GM19240 (cell line): ENCODE results near the gene MEIS2.

Experiments
- DNase-seq: peaks from one replicate; pipeline ENCODE4 v3.0.0; 2011; ENCODE audit warnings: low spot score; ENCODE audit not compliant: insufficient read length

MEIS2 gene

DNA sequence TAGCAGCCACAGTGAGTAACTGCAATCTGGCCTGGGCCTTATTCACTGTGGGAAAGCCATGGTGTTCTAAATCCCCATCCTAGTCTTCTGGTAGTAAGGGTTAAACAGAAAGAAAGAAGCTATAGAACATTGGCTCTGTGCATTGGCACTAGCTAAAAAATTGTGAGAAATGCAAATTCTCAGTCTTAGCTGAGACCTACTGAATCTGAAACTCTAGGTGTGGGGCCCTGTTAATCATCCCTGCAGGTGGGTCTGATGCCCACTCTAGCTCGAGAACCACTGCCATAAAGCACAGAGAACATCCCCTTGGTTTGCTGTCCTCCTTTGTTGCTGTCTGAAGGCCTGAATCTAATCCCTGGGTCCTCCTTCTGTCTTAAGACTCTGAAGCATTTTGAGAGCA lies 59.3 kb downstream of the MEIS2 start:
- DNase-seq: no peak

DNA sequence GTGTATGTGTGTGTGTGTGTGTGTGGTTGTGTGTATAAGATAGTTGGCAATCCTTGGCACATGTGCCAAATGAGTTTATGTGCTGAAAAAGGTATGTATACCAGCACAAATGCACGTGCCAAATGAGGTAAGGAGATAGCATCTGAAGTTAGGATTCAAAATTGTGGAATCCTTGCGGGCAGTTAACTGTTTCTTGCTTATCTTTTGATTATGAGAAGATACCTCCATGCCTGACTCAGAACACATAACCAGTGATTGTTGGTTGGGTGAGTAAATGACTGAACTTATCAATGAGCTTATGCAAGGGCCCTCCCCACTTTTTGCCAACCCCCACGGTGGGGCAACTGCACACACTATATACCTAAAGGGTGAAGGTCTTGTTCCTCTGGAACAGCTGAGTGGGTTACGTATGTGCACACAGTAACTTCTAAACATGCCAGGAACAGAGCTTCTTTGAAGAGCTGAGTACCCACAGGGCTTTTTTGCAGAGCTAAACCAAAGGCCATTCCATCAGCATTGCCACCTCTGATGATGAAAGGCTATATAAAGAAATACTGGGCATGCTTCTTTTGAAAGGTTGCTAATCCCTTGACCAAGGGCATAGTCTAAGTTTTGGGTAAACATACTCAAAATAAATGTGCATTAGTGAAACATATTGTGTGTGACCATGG lies 60.1 kb downstream of the MEIS2 start:
- DNase-seq: no peak

DNA sequence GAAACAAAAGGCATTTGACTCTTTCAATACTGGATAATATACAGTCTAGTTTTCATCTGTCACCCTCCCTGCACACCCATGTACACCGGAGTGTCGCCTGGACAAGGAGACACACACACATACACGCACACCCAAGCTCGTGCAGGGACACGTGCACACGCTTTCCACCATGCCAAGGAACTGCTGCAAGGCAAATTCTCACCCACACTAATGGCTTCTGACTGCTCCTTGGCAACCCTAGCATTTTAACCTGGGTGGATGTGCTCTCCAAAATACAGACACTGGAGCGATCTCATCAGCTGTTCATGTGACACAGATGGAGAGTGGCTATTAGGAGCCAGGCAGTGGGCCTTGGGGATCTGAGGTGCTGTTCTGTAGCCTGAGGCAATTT lies 61.6 kb downstream of the MEIS2 start:
- DNase-seq: no peak

DNA sequence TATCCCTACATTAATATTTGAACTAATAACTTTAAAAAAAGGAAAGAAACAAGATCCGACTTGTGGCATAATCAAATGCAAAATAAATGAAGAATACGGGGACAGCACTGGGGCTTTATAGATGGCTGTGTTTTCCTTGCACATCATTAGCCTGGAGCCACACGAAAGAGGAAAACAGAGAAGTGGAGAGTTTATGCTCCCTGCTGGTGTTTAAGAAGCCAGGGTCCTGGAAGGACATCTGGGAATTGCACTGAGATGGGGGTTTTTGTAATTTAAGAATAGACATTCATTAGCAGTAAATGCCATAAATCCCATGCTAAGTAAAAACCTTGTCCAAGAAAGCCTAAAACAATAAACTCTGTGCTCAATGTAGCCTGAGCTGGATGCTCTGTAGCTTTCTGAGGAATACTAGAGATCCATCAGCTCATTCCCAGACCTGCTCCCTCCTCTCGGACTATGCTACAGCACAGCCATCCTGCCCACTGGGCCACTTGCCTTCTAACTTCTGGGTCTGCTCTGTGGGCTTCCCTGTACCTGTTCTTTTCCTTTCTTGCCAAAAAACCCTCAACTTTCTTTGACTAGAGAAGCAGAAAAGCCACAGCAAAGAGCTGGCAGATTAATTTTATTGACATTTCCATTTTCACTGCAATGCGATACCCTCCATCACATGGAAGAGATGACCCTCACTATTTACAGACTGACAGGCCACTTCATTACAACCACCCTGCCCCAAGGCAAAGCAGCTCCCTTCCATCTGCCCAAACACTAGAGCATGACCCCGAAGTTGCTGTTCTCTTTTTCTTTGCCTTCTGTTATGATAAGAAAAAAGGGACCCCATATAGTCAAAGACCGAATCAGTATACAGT lies 62.3 kb downstream of the MEIS2 start:
- DNase-seq: no peak

DNA sequence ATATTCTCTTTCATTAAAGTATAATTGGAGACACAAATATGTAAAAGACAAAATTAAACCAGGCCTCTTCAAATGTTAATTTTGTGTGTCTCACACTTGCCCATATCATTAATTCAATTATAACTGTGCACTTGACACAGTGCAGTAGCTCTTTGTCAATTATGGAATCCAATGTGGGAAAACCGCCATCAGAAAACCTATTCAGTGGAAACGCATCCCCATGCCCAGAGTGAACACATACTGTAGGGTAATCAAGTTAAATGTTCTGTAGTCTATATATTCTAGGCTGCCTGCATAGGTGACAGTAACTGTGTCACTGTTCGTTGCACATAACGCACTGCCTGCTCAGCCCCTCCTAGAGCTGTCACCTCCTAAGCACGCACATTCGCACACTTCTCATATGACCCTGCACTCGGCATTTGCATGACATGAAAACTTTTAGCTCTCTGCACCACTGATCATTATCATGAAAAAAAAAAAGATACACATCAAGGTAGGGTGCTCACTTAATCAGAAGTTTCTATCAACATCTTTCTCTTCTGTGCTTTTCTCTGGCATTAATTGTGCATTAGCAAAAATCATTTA lies 63.2 kb downstream of the MEIS2 start:
- no peak for DNase-seq

DNA sequence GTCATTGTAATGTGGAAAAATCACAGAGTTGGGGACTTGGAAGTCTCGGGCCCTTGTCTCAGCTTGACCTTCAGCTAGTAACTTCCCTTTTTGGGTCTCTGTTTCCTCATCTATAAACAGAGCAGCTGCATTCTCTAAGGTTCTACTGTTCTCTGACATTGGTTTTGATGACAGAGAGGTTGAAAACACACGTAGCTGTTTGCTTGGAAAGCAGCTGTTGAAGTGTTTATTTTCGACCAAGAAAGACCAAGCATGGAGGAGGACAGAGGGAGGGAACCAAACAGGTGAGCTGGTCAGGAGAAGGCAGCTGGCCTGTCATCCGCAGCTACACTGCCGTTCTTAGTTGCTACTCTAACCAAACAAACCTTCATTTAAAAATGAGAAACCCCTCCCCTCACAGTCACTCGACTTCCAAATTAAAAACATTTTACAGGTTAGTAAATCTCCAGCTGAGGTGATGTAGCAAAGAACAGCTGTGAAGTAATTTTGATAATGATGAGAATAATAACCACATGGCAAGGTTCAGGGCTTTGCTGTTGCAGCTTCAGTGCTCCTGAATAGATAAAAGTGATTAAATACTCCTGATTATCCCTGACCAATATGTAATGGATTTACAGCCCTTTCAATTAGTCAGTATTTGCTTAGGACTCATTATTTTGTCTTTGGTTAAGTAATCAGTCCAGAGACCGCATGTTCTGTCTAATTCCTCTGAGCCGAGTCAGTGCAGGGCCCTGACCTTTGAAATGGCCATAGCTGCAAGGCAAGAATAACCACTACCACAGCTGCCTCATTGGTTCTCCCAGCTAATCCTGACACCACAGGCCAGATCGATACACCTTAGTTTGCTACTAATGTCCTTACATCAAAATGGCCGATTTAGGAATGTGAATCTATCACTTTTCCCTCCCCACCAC lies 65.3 kb downstream of the MEIS2 start:
- no peak for DNase-seq

DNA sequence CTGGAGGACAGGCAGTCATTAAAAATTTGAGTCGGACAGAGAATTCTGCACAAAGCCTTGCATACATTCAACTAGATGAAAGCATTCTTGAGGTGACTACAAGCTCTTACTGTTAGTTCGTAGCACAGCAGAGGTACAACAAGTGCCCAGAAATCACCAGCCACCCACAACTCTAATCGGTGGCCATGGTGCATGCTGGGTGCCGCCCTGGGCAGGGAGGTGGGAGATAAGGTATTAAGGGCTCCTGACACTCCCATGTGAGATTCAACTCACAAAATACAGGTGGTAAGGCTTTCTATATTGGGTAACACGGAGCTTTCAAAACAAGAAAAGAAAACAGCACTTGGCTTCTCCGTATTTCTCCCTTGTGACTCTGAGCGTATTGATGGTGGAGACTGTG lies 66.0 kb downstream of the MEIS2 start:
- DNase-seq: no peak

DNA sequence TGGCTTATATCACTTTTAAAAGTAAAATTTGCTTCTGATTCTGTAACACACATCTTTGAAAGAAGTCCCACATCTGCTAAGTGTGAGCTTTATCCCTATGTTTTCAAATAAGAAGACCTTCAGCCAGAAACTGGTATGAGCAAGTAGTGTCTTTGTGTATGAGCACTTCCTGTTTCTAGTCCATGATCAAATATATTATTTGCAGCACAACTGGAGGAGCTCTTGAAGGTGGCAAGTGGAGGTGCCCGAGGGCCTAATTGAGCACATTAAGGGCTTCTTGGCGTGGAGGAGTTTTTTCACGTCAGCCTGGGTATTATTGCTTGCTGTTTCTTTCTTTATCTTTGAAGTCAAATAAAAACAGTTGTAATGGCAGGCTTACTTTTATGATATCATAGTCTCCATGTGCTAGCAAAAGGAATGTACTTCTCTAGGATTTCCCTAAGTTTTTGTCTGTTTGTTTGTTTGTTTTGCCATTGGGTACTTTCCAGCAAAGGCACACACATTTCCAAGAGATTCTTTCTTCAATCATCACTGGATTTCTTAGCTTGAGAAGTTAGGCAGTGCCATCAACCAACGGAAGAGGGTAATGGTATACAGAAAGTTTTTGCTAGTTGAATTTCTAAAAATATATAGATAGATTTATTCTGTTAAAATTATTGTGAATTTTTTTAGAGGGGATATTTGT lies 68.1 kb downstream of the MEIS2 start:
- no peak for DNase-seq

DNA sequence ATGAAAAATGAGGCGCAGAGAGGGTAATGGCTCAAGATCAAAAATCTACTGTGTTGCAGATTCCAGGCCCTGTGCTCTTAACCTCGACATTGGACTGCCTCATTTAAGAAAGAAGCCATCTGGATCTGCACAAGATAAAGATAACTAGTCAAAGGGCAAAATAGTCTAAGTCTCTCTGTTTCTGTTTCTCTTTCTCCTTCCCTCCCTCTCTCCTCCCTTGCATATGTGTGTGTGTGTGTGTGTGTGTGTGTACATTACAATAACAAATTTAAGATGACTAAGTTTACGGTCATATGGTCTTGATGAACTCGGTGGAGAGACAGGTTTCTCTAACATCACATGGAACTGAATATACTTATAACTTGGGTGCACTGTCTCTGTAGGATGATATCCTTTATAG lies 69.2 kb downstream of the MEIS2 start:
- no peak for DNase-seq

DNA sequence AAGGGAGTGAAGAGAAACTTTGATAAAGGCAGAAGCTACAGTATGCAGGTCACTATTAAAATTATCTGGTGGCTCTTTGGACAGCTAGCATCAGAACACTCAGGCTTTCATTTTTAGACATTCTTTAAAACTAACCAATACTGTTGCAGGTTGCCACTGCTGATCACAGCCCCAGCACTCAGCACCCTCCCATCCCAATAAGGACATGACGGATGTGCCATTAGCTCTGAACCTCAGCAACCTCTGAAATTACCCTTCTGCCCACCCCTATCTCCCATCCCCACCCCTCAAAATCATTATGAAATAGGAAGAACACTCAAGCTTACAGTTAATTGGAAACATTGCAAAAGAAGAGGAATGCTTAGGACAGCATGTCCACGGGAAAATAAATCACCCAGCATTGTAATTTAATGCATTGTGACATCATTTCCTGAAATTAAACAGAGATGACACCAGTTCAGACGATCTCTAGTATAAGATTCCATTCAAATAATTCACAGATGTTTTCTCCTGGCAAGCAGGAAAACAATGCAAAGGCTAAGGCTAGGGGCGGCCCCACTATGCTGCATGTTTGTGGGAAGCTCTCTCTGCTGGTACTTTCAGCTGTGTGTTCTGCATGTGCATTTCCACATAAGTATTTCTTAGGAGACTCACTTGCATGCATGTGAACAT lies 71.6 kb downstream of the MEIS2 start:
- DNase-seq: no peak

DNA sequence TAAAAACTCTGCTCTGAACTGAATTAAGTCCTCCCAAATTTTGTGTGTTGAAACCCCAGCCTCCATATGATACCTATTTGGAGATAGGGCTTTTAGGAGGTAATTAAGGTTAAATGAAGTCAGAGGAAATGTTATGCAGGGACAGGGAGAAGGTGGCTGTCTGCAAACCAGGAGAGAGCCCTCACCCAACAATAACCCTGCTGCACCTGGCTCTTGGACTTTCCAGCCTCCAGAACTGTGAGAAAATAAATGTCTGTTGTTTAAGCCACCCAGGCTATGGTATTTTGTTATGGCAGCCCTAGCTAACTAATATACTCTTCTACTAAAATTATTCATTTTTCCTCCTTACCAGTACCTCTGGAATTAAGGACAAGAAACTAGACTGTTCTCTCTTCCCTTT lies 79.5 kb downstream of the MEIS2 start:
- DNase-seq: no peak

DNA sequence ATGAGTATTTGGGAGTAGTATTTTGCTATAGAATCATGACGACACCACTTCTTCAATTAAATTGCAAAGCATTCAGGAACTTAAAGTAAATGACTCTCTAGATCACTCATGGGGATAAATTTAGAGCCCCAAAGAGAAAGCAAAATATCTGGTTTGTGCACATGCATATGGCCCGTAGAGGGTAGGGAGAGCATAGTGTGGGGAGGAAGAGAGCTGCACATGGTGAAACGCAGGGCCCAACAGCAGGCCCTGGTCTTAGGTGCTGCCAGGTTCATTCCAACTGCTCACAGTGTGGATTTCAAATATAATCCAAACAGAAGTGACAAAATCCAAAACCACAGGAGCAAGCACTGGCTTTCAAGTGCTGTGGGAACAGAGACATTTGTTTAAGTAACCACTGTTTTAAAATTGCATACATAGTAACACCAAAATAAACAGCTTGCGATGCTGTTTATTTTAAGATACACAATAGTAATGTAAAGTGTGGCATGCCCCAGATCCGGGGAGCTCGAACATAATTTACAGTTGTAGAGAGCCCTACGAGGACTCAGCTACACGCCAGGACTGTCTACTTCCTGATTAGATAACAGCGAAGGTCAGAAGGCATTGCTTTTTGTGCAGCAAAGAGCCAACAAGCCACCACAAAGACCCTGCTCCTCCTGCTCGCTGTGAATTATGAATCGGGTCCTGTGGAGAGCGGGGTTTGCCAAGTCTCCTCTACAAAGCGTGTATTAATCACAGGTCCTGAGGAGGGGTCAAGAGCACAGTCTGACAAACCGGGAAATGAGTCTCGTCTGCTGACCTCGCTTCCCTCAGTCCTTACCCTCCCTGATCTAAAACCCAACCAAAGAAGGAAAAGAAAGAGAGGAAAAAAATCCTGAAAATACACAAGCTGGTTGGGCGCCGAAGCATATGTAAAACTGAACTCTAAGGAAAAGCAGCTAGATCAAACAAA lies 80.6 kb downstream of the MEIS2 start:
- DNase-seq: no peak

DNA sequence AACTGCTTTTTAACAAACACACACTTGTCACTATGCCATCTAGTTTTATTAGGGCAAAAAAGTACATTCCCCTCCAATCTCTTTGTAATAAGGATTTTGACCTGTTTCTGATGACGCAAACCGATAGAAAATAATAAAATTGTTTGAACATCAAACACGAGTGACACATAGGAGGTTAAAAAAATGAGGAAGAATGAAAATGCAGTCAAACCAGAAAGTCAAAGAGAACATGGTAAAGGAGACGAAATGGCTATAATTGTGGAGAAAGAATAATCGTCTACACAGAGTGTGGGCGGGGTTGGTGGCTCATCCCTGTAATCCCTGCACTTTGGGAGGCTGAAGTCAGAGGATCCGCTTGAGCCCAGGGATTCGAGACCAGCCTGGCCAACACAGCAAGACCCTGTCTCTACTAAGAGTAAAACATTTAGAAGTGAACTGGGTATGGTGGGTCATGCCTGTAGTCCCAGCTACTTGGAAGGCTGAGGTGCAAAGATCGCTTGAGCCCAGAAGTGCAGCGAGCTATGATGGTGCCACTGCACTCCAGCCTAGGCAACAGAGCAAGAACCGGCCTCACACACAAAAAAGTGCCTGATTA lies 83.2 kb downstream of the MEIS2 start:
- DNase-seq: no peak

DNA sequence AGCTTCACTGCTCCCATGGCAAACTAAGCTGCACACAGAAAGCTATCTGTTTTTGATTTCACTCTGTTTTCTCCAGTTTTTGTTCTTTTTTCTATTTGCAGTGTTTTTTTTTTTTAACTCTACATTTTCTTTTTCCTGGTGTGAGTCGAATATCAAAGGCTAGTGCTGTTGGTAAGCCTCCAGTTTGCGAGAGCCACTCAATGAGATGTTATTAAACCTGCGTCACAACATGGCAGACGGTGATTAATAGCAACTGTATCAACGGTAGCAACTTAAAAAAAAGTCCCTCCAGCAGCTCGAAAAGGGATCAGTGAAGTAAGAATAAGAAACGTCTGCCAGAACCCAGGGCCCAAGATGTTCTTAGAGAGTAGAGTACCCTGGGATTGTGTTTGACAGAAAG lies 84.1 kb downstream of the MEIS2 start:
- no peak for DNase-seq

DNA sequence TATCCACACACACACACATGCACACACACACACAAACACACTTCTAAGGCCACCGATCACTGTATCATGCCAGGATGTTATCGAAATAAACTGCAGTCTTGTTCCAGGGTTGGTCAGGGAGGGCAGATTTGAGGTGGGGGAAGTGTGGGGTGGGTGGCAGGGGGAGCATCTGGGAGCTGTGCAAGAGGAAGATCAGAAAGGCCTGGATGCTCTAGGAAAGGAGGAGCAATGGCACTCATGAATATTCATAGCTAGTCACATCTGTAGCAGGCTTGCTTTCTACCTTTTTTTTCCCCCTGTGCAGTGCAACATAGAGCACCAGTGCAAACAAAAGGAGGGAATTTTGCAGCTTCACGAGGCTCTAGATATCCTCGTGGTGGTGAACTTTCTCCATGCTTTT lies 84.9 kb downstream of the MEIS2 start:
- DNase-seq: no peak

DNA sequence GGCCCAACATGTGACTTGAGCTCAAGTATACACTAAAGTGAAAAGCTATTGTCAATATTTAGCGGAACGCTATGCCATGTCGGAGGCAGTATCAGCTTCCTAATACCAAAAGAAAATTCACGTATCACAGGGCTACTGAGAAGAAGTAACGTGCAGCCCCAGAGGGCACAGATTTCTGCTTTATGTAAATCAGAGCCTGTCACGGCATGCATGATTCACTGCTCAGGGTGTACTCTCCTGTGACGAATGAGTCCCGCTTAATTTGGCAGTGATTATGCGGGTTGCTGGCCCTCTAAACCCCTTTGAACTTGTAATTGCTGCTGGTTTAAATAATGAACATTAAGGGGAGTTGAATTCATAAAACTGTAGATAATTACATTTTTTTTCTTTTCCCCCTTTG lies 85.3 kb downstream of the MEIS2 start:
- DNase-seq: no peak

DNA sequence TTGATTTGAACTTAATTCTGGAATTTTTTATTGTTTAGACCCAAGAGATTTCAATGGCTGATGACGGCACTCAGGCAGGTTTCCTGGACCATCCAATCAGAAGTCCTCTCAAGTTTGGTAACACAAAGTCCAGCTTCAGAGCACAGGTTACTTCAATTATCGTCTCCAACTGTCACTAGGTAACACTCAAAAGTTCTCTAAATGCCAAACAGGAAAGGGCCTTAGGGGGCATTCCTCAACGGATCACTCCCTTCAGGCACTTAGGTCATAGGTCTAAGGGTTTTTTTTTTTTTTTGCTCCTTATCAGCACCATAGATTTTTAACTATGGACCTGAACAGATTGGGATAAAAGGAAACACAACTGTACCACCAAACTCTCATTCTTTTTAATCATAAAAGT lies 85.8 kb downstream of the MEIS2 start:
- DNase-seq: no peak

DNA sequence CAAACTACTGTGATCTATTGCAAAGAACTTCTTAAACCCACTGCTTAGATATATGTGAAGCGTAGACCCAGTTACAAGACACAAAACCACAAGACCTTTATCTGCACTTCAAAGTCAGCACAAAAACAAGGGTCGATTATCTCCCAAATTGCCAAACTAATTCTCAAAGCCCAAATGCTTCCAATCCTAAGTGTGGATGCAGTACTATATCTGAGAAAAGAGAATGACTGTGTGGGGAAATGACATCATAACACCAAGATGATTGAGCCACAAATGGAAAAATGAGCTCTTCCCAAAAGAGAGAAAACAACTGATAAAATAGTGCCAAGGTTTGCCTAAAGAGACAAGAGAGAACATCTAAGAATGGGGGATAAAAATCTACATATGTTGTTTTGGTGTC lies 86.2 kb downstream of the MEIS2 start:
- no peak for DNase-seq

DNA sequence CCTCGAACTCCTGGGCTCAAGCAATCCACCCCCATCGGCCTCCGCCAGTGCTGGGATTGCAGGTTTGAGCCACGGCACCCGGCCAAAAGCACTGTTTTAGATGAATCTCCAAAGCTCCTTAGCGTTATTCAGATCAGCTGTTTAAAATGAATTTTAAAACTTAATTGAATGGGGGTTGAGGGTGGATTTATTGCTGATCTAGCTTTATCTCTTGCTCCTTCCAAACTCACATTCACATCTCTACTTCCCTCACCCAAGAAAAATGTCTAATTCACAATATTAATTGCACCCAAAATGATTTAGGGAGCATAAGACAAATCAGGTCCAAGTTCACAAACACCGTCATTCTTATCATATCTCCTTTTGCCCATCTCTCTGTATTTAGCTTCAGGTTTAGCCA lies 89.8 kb downstream of the MEIS2 start:
- DNase-seq: no peak
